Measurements from ENCODE around the gene SH3RF3.

GRCh38 chr2:109087055-109087663 is 41.8 kb upstream of the SH3RF3 start:
- TF ChIP-seq CTCF (IDR thresholded peaks at IDR 0.05) (no peak), POLR2AphosphoS5 (IDR thresholded peaks at IDR 0.05; ENCODE audit: insufficient read depth in 1 of 2, low read depth in 1 of 2) (no peak)

Data from vagina (tissue), 2 donors.